H9 (cell line): ENCODE results near the gene PARD3. TPM values are rescaled to one million over a fixed set of nuclear protein-coding genes. Genes with fewer than 3 reads are reported as not detected.
A peak's percentile ranks its signal among the peaks of the same experiment; 100 is the strongest.

Experiments used
- DNase-seq: peaks from one replicate; pipeline ENCODE4 v3.0.0-alpha.2; 2017
- H2AFZ ChIP-seq: one replicate; pipeline ENCODE4 v1.6.1; 2013; ENCODE audit warnings: mild to moderate bottlenecking, low read length, control low read depth, moderate library complexity
- H2AK5ac ChIP-seq: 2 replicates; pipeline ENCODE4 v1.6.1; 2013; ENCODE audit warnings: low read length, control low read depth, mixed read lengths; ENCODE audit not compliant: insufficient read length
- H2BK120ac ChIP-seq: one replicate; pipeline ENCODE4 v1.6.1; 2013; ENCODE audit warnings: low read depth, mild to moderate bottlenecking, low read length, control low read depth, inconsistent platforms; ENCODE audit not compliant: poor library complexity, severe bottlenecking
- H2BK12ac ChIP-seq: 2 replicates; pipeline ENCODE4 v1.6.1; 2013; ENCODE audit warnings: low read length, control low read depth, mixed read lengths, low read depth; ENCODE audit not compliant: insufficient read length
- H2BK15ac ChIP-seq: 2 replicates; pipeline ENCODE4 v1.6.1; 2013; ENCODE audit warnings: low read depth, low read length, control low read depth
- H2BK20ac ChIP-seq: one replicate; pipeline ENCODE4 v1.6.1; 2013; ENCODE audit warnings: low read depth, mild to moderate bottlenecking, low read length, control low read depth, inconsistent platforms; ENCODE audit not compliant: poor library complexity, severe bottlenecking
- H2BK5ac ChIP-seq: 2 replicates; pipeline ENCODE4 v1.6.1; 2013; ENCODE audit warnings: low read length, control low read depth, mixed read lengths; ENCODE audit not compliant: insufficient read length
- H3K14ac ChIP-seq: 2 replicates; pipeline ENCODE4 v1.6.1; 2013; ENCODE audit warnings: low read length, control low read depth; ENCODE audit not compliant: insufficient read depth
- H3K18ac ChIP-seq: 2 replicates; pipeline ENCODE4 v1.6.1; 2013; ENCODE audit warnings: low read depth, mild to moderate bottlenecking, mixed read lengths, low read length, control low read depth; ENCODE audit not compliant: insufficient read length
- H3K23ac ChIP-seq: 2 replicates; pipeline ENCODE4 v1.6.1; 2013; ENCODE audit warnings: low read length, control low read depth, mixed read lengths, low read depth; ENCODE audit not compliant: insufficient read length
- H3K23me2 ChIP-seq: 2 replicates; pipeline ENCODE4 v1.6.1; 2013; ENCODE audit warnings: low read depth, mild to moderate bottlenecking, mixed read lengths, low read length, control low read depth; ENCODE audit not compliant: insufficient read length, poor library complexity, severe bottlenecking
- H3K27ac ChIP-seq: 2 replicates; pipeline ENCODE4 v1.5.1; 2013; ENCODE audit warnings: low read length, control low read depth, mixed read lengths, low read depth; ENCODE audit not compliant: insufficient read length
- H3K27me3 ChIP-seq: 2 replicates; pipeline ENCODE4 v1.6.1; 2013; ENCODE audit warnings: low read length, control low read depth, inconsistent platforms; ENCODE audit not compliant: insufficient read depth
- H3K4ac ChIP-seq: 2 replicates; pipeline ENCODE4 v1.6.1; 2013; ENCODE audit warnings: low read depth, mild to moderate bottlenecking, control low read depth, inconsistent platforms, low read length, moderate library complexity
- H3K4me1 ChIP-seq: 2 replicates; pipeline ENCODE4 v1.6.1; 2013; ENCODE audit warnings: low read length, control low read depth, inconsistent platforms; ENCODE audit not compliant: insufficient read depth
- H3K4me2 ChIP-seq: 2 replicates; pipeline ENCODE4 v1.6.1; 2013; ENCODE audit warnings: low read length, control low read depth, mixed read lengths; ENCODE audit not compliant: insufficient read length, insufficient read depth
- H3K56ac ChIP-seq: 2 replicates; pipeline ENCODE4 v1.6.1; 2013; ENCODE audit warnings: low read depth, mild to moderate bottlenecking, mixed read lengths, low read length, control low read depth; ENCODE audit not compliant: insufficient read length
- H3K79me1 ChIP-seq: 2 replicates; pipeline ENCODE4 v1.6.1; 2013; ENCODE audit warnings: low read depth, mild to moderate bottlenecking, moderate library complexity, low read length, control low read depth, inconsistent platforms; ENCODE audit not compliant: insufficient read depth, poor library complexity, severe bottlenecking
- H3K79me2 ChIP-seq: 2 replicates; pipeline ENCODE4 v1.6.1; 2013; ENCODE audit warnings: low read length, control low read depth, inconsistent platforms; ENCODE audit not compliant: insufficient read depth
- H3K9ac ChIP-seq: 2 replicates; pipeline ENCODE4 v1.6.1; 2013; ENCODE audit warnings: low read length, control low read depth, mixed read lengths; ENCODE audit not compliant: insufficient read length; ENCODE audit errors: extremely low read depth
- H3K9me3 ChIP-seq: one replicate; pipeline ENCODE4 v1.6.1; 2013; ENCODE audit warnings: low read depth, low read length, inconsistent platforms; ENCODE audit not compliant: control insufficient read depth
- H3T11ph ChIP-seq: one replicate; pipeline ENCODE4 v1.6.1; 2013; ENCODE audit warnings: mild to moderate bottlenecking, low read length, control low read depth, inconsistent platforms
- H4K20me1 ChIP-seq: one replicate; pipeline ENCODE4 v1.6.1; 2013; ENCODE audit not compliant: control insufficient read depth, insufficient read length, insufficient read depth
- H4K5ac ChIP-seq: 2 replicates; pipeline ENCODE4 v1.6.1; 2013; ENCODE audit warnings: low read depth, mild to moderate bottlenecking, mixed read lengths, low read length, control low read depth; ENCODE audit not compliant: insufficient read length
- H4K8ac ChIP-seq: replicated peaks from 2 replicates; pipeline ENCODE4 v1.6.1; 2013; ENCODE audit warnings: low read length, control low read depth, mixed read lengths, low read depth; ENCODE audit not compliant: insufficient read length
- H4K91ac ChIP-seq: 2 replicates; pipeline ENCODE4 v1.6.1; 2013; ENCODE audit warnings: low read depth, mild to moderate bottlenecking, moderate library complexity, mixed read lengths, low read length, control low read depth; ENCODE audit not compliant: insufficient read length
- H3K27ac Mint-ChIP-seq, 3 experiments: 2 replicates in 2 of 3; 3 replicates in 1 of 3; pipeline ENCODE4 v1.8.0; 2020 to 2021; ENCODE audit warnings: mixed read lengths in 3 of 3, mild to moderate bottlenecking in 1 of 3, moderate library complexity in 1 of 3
- H3K27me3 Mint-ChIP-seq: 2 replicates; pipeline ENCODE4 v1.8.0; 2021; ENCODE audit warnings: low read depth, mild to moderate bottlenecking, moderate library complexity, mixed read lengths
- H3K36me3 Mint-ChIP-seq, 3 experiments: 2 replicates in 2 of 3; 3 replicates in 1 of 3; pipeline ENCODE4 v1.8.0; 2020 to 2021; ENCODE audit warnings: low read depth in 3 of 3, mixed read lengths in 3 of 3; ENCODE audit not compliant: insufficient read depth in 1 of 3
- H3K4me1 Mint-ChIP-seq, 2 experiments: 2 replicates each; pipeline ENCODE4 v1.8.0; 2020; ENCODE audit warnings: mixed read lengths in 2 of 2
- H3K4me3 Mint-ChIP-seq, 2 experiments: 2 replicates in 1 of 2; 3 replicates in 1 of 2; pipeline ENCODE4 v1.8.0; 2020 to 2021; ENCODE audit warnings: mild to moderate bottlenecking in 2 of 2, mixed read lengths in 2 of 2, moderate library complexity in 1 of 2
- H3K9me3 Mint-ChIP-seq, 2 experiments: 2 replicates in 1 of 2; 3 replicates in 1 of 2; pipeline ENCODE4 v1.8.0; 2020; ENCODE audit warnings: mild to moderate bottlenecking in 2 of 2, mixed read lengths in 2 of 2, moderate library complexity in 1 of 2
- CTCF ChIP-seq: fragments of 200-600 bp; sonication (generic); conservative IDR thresholded peaks from 3 replicates; pipeline ENCODE4 v1.8.0; 2021; ENCODE audit warnings: antibody characterized with exemption, mild to moderate bottlenecking
- WGBS: extraction: QIAGEN DNeasy Blood & Tissue Kit; methylation state at CpG from one replicate; pipeline ENCODE4 v1.1.7; 2013; ENCODE audit warnings: missing lambda C conversion rate, low lambda C conversion rate, mixed read lengths; ENCODE audit not compliant: insufficient read length; ENCODE audit errors: extremely low coverage; 5-methylcytosine and 5-hydroxymethylcytosine counted together
- total RNA-seq: library from RNA; stranded (reverse); gene quantifications from 2 replicates; pipeline ENCODE4 v1.2.1, GENCODE V29; 2021

Gene PARD3
- total RNA-seq, 1 experiment from 2014 or later: 44.7 TPM

GRCh38 chr10:34549001-34549400 is 266.1 kb downstream of the PARD3 start:
- Histone ChIP-seq H2BK5ac (no peak overlapping the region), H3K9me3 (no peaks in the 10 kb centered on the region), H4K8ac (no peak overlapping the region), H2BK12ac (no peak overlapping the region), H3K79me1 (no peaks in the 10 kb centered on the region), H3K9ac (no peak overlapping the region), H4K5ac (no peak overlapping the region), H2BK15ac (no peak overlapping the region), H3K56ac (no peak overlapping the region), H2AK5ac (no peak overlapping the region), H3K4ac (no peak overlapping the region), H3K18ac (no peak overlapping the region), H2BK120ac (no peak overlapping the region), H3K79me2 (peaks cover 2% of the 10 kb centered on the region; the same call in 1 of the 2 replicates), H2BK20ac (no peak overlapping the region), H2AFZ (no peak overlapping the region), H3K27ac (no peak overlapping the region), H4K91ac (no peak overlapping the region), H3K4me1 (peaks cover 3% of the 10 kb centered on the region; the same call in 1 of the 2 replicates), H3K23me2 (no peaks in the 10 kb centered on the region), H3K4me2 (no peak overlapping the region), H4K20me1 (no peaks in the 10 kb centered on the region), H3K23ac (no peak overlapping the region), H3T11ph (no peak overlapping the region), H3K14ac (no peak overlapping the region), H3K27me3 (no peaks in the 10 kb centered on the region)
- Mint-ChIP-seq H3K4me1 (peaks cover 21 to 25% of the 10 kb centered on the region in 2 experiments), H3K36me3 (no peaks in the 10 kb centered on the region), H3K4me3 (no peak overlapping the region), H3K9me3 (no peaks in the 10 kb centered on the region), H3K27ac (0 out of 7 replicates have a peak overlapping the region, but pooled peaks of 2 of the 3 experiments have one; percentile 7 to 85), H3K27me3 (no peaks in the 10 kb centered on the region)
- no peak for DNase-seq
- no peak for TF ChIP-seq CTCF
- no CpG with 5 or more reads among the region's 3 CpGs for WGBS
